Left lung (tissue), 10 donors: Measurements from ENCODE around the gene TEX38. TPM values are rescaled to one million over a fixed set of nuclear protein-coding genes. Genes with fewer than 3 reads are reported as not detected.
A peak's percentile ranks its signal among the peaks of the same experiment; 100 is the strongest.

Experiments
- ATAC-seq: fragments of 200-7000 bp; cut with Tn5 transposase; one replicate; pipeline ENCODE4 v1.9.1; 2020; ENCODE audit warnings: moderate library complexity
- DNase-seq, 4 donors: peaks; one replicate each; pipeline ENCODE4 v3.0.0-alpha.2; 2013 to 2020
- H3K27ac ChIP-seq, 2 donors: fragments of 200-600 bp; sonication (generic) in 1 of 2; one replicate each; pipeline versions ENCODE4 v1.5.0 to v1.8.0; 2020 to 2021
- H3K27me3 ChIP-seq, 2 donors: fragments of 200-600 bp; sonication (generic) in 1 of 2; one replicate each; pipeline versions ENCODE4 v1.5.0 to v1.8.0; 2020 to 2021
- H3K36me3 ChIP-seq, 2 donors: fragments of 200-600 bp; sonication (generic) in 1 of 2; one replicate each; pipeline versions ENCODE4 v1.5.0 to v1.8.0; 2020 to 2021
- H3K4me1 ChIP-seq, 2 donors: fragments of 200-600 bp; one replicate each; pipeline ENCODE4 v1.8.0; 2021
- H3K4me3 ChIP-seq, 2 donors: fragments of 200-600 bp; sonication (generic) in 1 of 2; one replicate each; pipeline versions ENCODE4 v1.5.0 to v1.8.0; 2020 to 2021; ENCODE audit warnings: mild to moderate bottlenecking in 1 of 2
- H3K9me3 ChIP-seq, 2 donors: fragments of 200-600 bp; sonication (generic) in 1 of 2; one replicate each; pipeline versions ENCODE4 v1.5.0 to v1.8.0; 2020 to 2021
- CTCF ChIP-seq, 2 donors: fragments of 200-600 bp; sonication (generic) in 1 of 2; IDR thresholded peaks; one replicate each; pipeline versions ENCODE4 v1.5.0 to v1.8.0; 2021; ENCODE audit warnings: antibody characterized with exemption in 2 of 2
- intact Hi-C, 2 donors: fragments of 100-400 bp; cut with DNase I; formaldehyde crosslinking; loops; one replicate each; pipeline versions ENCODE4 v1.11.2 to v1.14.2; 2022
- polyA plus RNA-seq, 6 donors: library from polyadenylated mRNA; unstranded; fragments of 120-200 nt; gene quantifications; one replicate each; pipeline ENCODE4 v1.2.1, GENCODE V29; 2013; ENCODE audit not compliant: insufficient read length in 6 of 6
- total RNA-seq, 2 donors: library from RNA; stranded (reverse); fragmentation: NEBNext Ultra II Directional; extraction: Animal tissue kit (Norgen Biotek cat#: 25700); gene quantifications; one replicate each; pipeline ENCODE4 v1.2.1, GENCODE V29; 2021
- donor health status: DM: no; HTN: yes; CAD: no.
- donor health status: DM: no; HTN: no; CAD: no.

Gene TEX38
- total and polyA plus RNA-seq, 8 donors = 0.31 to 0.64 (median 0.49) TPM; not detected in 2

- Histone ChIP-seq H3K36me3 (peaks cover 2 to 75% of the 10 kb centered on the region in 2 donors), H3K27me3 (no peaks in the 10 kb centered on the region), H3K4me1 (no peaks in the 10 kb centered on the region), H3K4me3 (no peak overlapping the region), H3K9me3 (no peaks in the 10 kb centered on the region), H3K27ac (peak overlapping the region in 1 of 2 donors; percentile 37)
- ATAC-seq (no peak), DNase-seq (no peak)
- TF ChIP-seq CTCF (IDR thresholded peaks at IDR 0.05) = no peak
- intact Hi-C loops = no loop called here
Observed at GRCh38 chr1:46675549-46676314, 4.1 kb downstream of the TEX38 start.

- Histone ChIP-seq H3K27ac (no peak overlapping the region), H3K4me3 (no peak overlapping the region), H3K9me3 (no peaks in the 10 kb centered on the region), H3K4me1 (peaks cover 0 to 4% of the 10 kb centered on the region in 2 donors), H3K27me3 (no peaks in the 10 kb centered on the region), H3K36me3 (peaks cover 2 to 83% of the 10 kb centered on the region in 2 donors)
- ATAC-seq (no peak), DNase-seq (no peak)
- intact Hi-C loops = no loop called here
- no peak for TF ChIP-seq CTCF (IDR thresholded peaks at IDR 0.05)
Observed at GRCh38 chr1:46676531-46676930, 4.9 kb downstream of the TEX38 start.

GRCh38 chr1:46677339-46677738, 5.7 kb downstream of the TEX38 start:
- peaks cover 2 to 91% of the 10 kb centered on the region in 2 donors for H3K36me3 ChIP-seq
- no peak for TF ChIP-seq CTCF (IDR thresholded peaks at IDR 0.05)
- no peaks in the 10 kb centered on the region for H3K27me3 ChIP-seq
- DNase-seq (no peak), ATAC-seq (no peak)
- H3K9me3 ChIP-seq = no peaks in the 10 kb centered on the region
- intact Hi-C loops = no loop called here
- H3K4me1 ChIP-seq = peaks cover 4 to 7% of the 10 kb centered on the region in 2 donors
- H3K4me3 ChIP-seq = no peak overlapping the region
- no peak overlapping the region for H3K27ac ChIP-seq

GRCh38 chr1:46679789-46680573, 8.3 kb downstream of the TEX38 start:
- Histone ChIP-seq H3K4me1 (peaks cover 4 to 10% of the 10 kb centered on the region in 2 donors), H3K36me3 (peaks cover 2 to 100% of the 10 kb centered on the region in 2 donors), H3K27ac (no peak overlapping the region), H3K9me3 (no peaks in the 10 kb centered on the region), H3K27me3 (no peaks in the 10 kb centered on the region), H3K4me3 (no peak overlapping the region)
- no peak for ATAC-seq
- DNase-seq = no peak
- intact Hi-C loops = no loop called here
- TF ChIP-seq CTCF (IDR thresholded peaks at IDR 0.05) = no peak
